ENCODE data around the gene HTR3C. TPM values are rescaled to one million over a fixed set of nuclear protein-coding genes. Genes with fewer than 3 reads are reported as not detected.
A peak's percentile ranks its signal among the peaks of the same experiment; 100 is the strongest.
"Not testable (repeated sequence)": the region's sequence is repeated elsewhere in the genome, so short reads cannot be mapped to it uniquely, and the experiment has no call there.

HTR3C gene
- polyA plus RNA-seq, 6 donors from 2014 or later, result not detected

DNA sequence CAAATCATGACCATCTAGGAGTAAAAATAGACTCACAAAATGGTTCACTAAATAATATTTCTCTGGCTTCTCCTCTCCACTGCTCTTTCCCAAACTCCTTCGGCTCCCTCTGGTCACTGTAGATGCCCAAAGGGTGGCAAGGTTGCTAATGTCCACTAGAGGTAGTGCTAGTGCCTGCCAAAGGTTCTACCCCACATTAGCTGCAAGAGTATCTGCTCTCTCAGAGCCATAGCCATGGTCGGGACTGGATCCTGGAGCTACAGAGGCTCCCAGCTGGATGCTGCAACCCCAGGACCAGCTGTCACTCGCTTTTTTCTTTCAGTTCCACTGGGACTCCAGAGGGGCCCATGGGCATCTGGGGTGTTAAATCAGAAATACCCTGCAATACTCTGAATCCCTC lies 12.8 kb upstream of the HTR3C start:
- Mint-ChIP-seq H3K36me3 (no peaks in the 10 kb centered on the region), H3K27ac (no peak overlapping the region), H3K4me3 (no peak overlapping the region), H3K4me1 (no peaks in the 10 kb centered on the region), H3K27me3 (peaks cover 0 to 9% (median 8%) of the 10 kb centered on the region in 3 donors), H3K9me3 (no peaks in the 10 kb centered on the region)
- ATAC-seq (ENCODE audit: low read depth in 2 of 2) (no peak), DNase-seq (no peak)

DNA sequence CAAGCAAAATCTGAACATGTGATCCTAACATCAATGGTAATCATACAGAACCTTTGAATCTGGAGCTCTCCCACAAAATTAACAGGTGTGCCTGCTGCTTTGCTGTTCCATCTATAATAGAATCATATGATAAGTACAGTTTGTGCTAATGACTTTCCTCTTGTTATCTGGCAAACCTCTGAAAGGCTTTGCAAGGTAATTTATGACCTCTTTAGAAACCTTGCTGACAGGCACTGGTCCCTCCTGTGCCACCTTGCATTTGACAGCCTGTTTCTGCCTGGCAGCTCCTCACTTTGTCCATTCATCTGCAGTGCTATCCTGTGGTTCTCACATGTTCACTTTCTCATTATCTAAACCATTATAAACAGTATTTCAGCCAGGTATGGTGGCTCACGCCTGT lies 10.2 kb upstream of the HTR3C start:
- Mint-ChIP-seq H3K27ac (peak overlapping the region in 1 of 6 donors; percentile 75), H3K4me1 (no peaks in the 10 kb centered on the region), H3K9me3 (no peaks in the 10 kb centered on the region), H3K36me3 (no peaks in the 10 kb centered on the region), H3K4me3 (no peak overlapping the region), H3K27me3 (peaks cover 0 to 8% (median 4%) of the 10 kb centered on the region in 3 donors)
- DNase-seq (no peak), ATAC-seq (ENCODE audit: low read depth in 2 of 2) (no peak)

DNA sequence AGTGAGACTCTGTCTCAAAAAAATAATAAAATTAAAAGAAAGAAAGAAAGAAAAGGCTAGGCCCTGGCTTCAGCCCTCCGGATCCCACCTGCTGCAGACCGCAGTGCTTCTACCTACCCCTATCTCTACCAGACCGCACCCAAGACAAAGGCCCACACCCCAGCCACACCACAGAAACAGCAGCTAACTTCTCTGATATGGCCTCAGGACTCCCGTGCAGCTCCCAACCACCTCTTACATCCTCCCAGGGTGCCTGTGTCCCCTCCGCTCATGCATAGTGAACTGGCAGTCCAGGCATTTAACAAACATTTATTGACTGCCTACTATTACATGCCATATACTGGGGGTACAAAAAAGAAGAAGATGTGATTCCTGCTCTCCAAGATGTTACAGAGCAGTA lies 6.9 kb upstream of the HTR3C start:
- no peaks in the 10 kb centered on the region for H3K9me3 Mint-ChIP-seq
- peaks cover 0 to 6% (median 5%) of the 10 kb centered on the region in 3 donors for H3K4me1 Mint-ChIP-seq
- no peak for DNase-seq
- peaks cover 4 to 20% (median 11%) of the 10 kb centered on the region in 3 donors for H3K27me3 Mint-ChIP-seq
- H3K27ac Mint-ChIP-seq, result no peak overlapping the region
- no peak overlapping the region for H3K4me3 Mint-ChIP-seq
- ATAC-seq (ENCODE audit: low read depth in 2 of 2), result no peak
- no peaks in the 10 kb centered on the region for H3K36me3 Mint-ChIP-seq

DNA sequence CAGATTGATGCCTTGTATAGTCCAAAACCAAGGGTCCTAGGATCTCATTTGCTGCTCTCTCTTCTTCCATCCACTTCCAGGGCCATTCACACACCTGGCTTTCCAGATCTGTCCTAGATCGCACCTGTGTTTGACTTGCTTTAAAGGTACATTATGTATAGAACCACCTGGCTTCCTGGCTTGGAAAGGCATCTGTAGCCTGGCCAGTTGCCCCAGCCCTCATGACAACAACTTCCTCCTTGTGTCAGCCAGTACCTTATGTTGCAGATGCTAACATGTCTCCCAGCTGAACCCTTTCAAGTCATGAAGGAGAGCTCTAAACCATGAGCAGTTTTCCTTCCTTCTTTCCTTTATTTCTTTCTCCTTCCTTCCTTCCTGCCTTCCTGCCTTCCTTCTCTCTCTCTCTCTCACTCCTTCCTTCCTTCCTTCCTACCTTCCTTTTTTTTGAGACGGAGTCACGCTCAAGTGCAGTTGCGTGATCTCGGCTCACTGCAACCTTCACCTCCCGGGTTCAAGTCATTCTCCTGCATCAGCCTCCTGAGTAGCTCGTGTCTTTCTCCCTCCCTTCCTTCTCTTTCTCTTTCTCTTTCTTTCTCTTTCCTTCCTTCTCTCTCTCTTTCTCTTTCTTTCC lies 2.5 kb upstream of the HTR3C start:
- DNase-seq, result no peak
- Mint-ChIP-seq H3K4me3 (no peak overlapping the region), H3K27ac (no peak overlapping the region)

DNA sequence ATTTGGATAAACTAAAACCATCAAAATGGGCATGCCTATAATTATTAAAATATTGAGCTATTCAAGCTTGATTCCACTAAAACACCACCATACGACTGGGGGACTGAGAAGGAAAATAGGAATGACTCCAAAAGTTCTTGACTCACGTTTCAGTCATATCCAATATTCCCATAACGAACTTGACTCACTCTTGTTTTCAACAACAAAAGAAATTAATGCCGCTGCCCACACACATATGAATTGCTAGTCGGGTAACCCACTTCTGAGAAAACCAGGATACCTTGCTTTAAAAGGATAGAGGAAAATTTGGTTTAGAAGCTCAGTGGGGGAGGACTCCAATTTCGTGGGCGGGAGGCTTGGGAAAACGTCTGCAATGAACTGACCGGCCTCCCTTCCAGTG lies 5.2 kb downstream of the HTR3C start:
- H3K4me3 Mint-ChIP-seq, result no peak overlapping the region

More for the DNA sequence above, 2.5 kb upstream of the HTR3C start:
- H3K4me1 Mint-ChIP-seq, result peaks cover 0 to 6% (median 5%) of the 10 kb centered on the region in 3 donors
- ATAC-seq (ENCODE audit: low read depth in 2 of 2), result no peak
- H3K36me3 Mint-ChIP-seq, result no peaks in the 10 kb centered on the region
- no peaks in the 10 kb centered on the region for H3K9me3 Mint-ChIP-seq
- H3K27me3 Mint-ChIP-seq, result peaks cover 27 to 37% (median 27%) of the 10 kb centered on the region in 3 donors

DNA sequence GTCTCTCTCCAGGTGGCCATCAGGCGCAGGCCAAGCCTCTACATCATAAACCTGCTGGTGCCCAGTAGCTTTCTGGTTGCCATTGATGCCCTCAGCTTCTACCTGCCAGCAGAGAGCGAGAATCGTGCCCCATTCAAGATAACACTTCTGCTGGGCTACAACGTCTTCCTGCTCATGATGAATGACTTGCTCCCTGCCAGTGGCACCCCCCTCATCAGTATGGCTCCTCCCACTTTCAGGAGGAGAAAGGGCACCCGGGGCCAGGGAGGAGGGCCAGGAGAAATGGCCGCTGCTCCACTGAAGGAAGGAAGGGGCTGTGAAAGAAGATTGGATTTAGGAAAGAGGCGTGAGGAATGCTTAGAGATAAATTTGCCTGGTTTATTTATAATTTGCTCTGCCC lies 6.6 kb downstream of the HTR3C start:
- Mint-ChIP-seq H3K4me3 (no peak overlapping the region), H3K4me1 (no peaks in the 10 kb centered on the region), H3K27ac (no peak overlapping the region), H3K36me3 (no peaks in the 10 kb centered on the region), H3K9me3 (peaks cover 0 to 4% (median 0%) of the 10 kb centered on the region in 7 donors), H3K27me3 (peaks cover 7 to 14% (median 8%) of the 10 kb centered on the region in 3 donors)
- DNase-seq (no peak), ATAC-seq (ENCODE audit: low read depth in 2 of 2) (no peak)

More for the DNA sequence above, 5.2 kb downstream of the HTR3C start:
- Mint-ChIP-seq H3K36me3 (no peaks in the 10 kb centered on the region), H3K27ac (no peak overlapping the region), H3K27me3 (peaks cover 13 to 18% (median 14%) of the 10 kb centered on the region in 3 donors), H3K9me3 (peaks cover 0 to 4% (median 0%) of the 10 kb centered on the region in 7 donors), H3K4me1 (no peaks in the 10 kb centered on the region)
- ATAC-seq (ENCODE audit: low read depth in 2 of 2) (no peak), DNase-seq (no peak)

DNA sequence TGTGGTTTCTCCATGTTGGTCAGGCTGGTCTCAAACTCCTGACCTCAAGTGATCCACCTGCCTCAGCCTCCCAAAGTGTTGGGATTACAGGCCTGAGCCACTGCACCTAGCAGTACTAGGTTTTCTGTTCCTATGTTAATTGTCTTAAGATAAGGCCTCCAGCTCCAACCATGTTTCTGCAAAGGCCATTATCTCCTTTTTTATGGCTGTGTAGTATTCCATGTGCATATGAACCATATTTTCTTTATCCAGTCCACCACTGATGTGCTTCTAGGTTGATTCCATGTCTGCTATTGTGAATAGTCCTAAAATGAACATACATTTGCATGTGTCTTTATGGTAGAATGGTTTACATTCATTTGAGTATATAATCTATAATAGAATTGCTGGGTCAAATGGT lies 9.8 kb downstream of the HTR3C start:
- Mint-ChIP-seq H3K9me3 (peaks cover 0 to 4% (median 0%) of the 10 kb centered on the region in 7 donors), H3K36me3 (no peaks in the 10 kb centered on the region), H3K4me1 (no peaks in the 10 kb centered on the region), H3K27ac (no peak overlapping the region), H3K27me3 (peaks cover 6 to 20% (median 12%) of the 10 kb centered on the region in 3 donors), H3K4me3 (no peak overlapping the region)
- DNase-seq (no peak), ATAC-seq (ENCODE audit: low read depth in 2 of 2) (no peak)

DNA sequence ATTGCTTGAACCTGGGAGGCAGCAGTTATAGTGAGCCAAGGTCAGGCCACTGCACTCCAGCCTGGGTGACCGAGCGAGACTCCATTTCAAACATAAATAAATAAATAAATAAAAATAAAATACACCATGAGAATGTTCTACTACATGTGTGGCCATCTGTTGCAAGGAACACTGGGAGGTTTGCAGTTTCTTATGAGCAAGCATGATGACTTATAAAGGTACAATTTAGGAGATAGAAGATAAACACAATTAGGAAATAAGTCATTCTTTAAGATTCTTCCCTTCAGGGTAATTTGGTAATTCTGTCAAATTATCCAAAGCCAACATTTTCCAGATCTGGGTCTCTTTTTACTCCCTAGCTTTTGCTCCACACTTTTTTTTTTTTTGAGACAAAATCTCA lies 13.4 kb downstream of the HTR3C start:
- Mint-ChIP-seq H3K36me3 (peaks cover 4 to 8% of the 10 kb centered on the region in 2 donors), H3K27me3 (peaks cover 12 to 35% (median 17%) of the 10 kb centered on the region in 3 donors), H3K27ac (no peak overlapping the region), H3K4me1 (no peaks in the 10 kb centered on the region), H3K4me3 (no peak overlapping the region), H3K9me3 (peaks cover 5 to 30% (median 13%) of the 10 kb centered on the region in 7 donors)
- no peak for DNase-seq
- ATAC-seq (ENCODE audit: low read depth in 2 of 2), result no peak

DNA sequence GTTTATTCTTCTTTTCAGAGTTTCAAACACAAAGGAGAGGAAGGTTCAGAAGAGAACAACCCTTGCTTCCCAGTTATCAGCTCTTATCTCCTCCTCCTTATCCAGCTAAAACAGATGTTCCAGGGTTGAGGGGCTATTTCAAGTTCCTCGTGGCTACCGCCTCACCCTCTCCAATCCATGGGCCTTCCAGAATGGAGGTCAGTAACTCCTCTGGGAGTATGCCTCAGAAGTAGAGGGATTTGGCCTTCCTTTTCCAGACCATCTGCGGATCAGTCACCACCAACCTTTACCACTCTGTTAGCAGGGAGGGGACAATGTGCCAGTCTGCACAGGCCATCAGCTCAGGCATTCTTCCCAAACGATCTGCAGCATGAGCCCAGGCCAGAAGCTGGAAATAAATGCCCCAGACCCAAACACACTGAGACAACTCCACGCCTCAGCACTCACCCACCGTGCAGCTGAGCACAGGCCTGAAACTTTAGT lies 14.8 kb downstream of the HTR3C start:
- H3K4me1 Mint-ChIP-seq, result no peaks in the 10 kb centered on the region
- ATAC-seq (ENCODE audit: low read depth in 2 of 2) (no peak), DNase-seq (no peak)
- H3K36me3 Mint-ChIP-seq, result peaks cover 4 to 8% of the 10 kb centered on the region in 2 donors
- H3K4me3 Mint-ChIP-seq, result no peak overlapping the region
- H3K9me3 Mint-ChIP-seq, result peaks cover 5 to 40% (median 13%) of the 10 kb centered on the region in 7 donors
- peaks cover 12 to 36% (median 17%) of the 10 kb centered on the region in 3 donors for H3K27me3 Mint-ChIP-seq
- no peak overlapping the region for H3K27ac Mint-ChIP-seq

DNA sequence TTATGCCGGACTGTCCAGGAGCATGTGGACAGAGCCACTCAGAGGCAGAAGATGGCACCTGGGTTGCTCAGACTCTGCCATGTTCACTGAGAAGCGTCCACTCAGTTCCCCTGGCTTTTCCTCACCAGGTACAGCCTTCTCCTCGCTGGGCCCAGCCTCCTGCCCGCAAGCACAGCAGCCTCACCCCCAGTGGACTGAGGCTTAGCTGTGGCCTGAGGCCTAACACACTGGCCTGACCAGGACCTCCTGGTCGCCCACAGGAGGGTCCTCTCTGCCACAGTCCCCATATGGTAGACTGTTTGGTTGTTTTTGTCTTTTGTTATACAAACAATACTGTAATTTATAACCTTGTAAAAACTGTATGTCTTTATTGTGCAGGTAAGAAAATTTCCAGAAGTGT lies 15.5 kb downstream of the HTR3C start:
- Mint-ChIP-seq H3K27me3 (peaks cover 13 to 40% (median 16%) of the 10 kb centered on the region in 3 donors), H3K9me3 (peaks cover 5 to 36% (median 13%) of the 10 kb centered on the region in 7 donors), H3K27ac (no peak overlapping the region), H3K36me3 (peaks cover 4 to 8% of the 10 kb centered on the region in 2 donors), H3K4me1 (no peaks in the 10 kb centered on the region), H3K4me3 (no peak overlapping the region)
- ATAC-seq (ENCODE audit: low read depth in 2 of 2), result no peak
- no peak for DNase-seq

DNA sequence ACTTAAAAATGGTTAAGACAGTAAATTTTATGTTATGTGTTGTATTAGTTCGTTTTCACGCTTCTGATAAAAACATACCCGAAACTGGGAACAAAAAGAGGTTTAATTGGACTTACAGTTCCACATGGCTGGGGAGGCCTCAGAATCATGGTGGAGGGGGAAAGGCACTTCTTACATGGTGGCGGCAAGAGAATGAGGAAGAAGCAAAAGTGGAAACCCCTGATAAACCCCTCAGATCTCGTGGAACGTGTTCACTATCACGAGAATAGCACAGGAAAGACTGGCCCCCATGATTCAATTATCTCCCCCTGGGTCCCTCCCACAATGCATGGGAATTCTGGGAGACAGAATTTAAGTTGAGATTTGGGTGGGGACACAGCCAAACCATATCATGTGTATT lies 18.3 kb downstream of the HTR3C start:
- ATAC-seq (ENCODE audit: low read depth in 2 of 2); DNase-seq; H3K4me1 Mint-ChIP-seq; H3K36me3 Mint-ChIP-seq; H3K27ac Mint-ChIP-seq; H3K4me3 Mint-ChIP-seq: not testable (repeated sequence)
- peaks cover 5 to 36% (median 13%) of the 10 kb centered on the region in 7 donors for H3K9me3 Mint-ChIP-seq
- H3K27me3 Mint-ChIP-seq, result peaks cover 12 to 35% (median 16%) of the 10 kb centered on the region in 3 donors

DNA sequence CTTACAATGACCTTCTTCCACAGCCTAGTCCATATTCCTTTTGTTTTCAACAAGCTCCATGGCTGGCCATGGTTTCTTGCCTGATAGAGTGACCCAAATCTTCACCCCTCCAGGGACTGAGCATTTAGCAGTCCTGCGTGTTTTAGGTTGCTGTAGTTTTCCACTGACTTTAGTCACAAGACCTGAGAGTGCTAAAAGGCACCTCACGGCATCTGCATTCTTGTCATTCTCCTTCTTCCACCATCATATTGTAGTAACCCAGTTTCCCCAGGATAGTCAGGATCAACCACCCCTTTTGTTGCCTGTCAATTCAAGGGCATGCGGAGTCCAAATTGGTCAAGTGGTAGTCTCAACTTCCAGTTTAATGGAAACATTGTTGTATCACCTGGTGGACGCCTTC lies 20.8 kb downstream of the HTR3C start:
- no peak for DNase-seq
- Mint-ChIP-seq H3K9me3 (peaks cover 6 to 34% (median 13%) of the 10 kb centered on the region in 7 donors), H3K4me3 (no peak overlapping the region), H3K27ac (no peak overlapping the region), H3K4me1 (no peaks in the 10 kb centered on the region), H3K27me3 (peaks cover 14 to 37% (median 21%) of the 10 kb centered on the region in 3 donors), H3K36me3 (peaks cover 4 to 8% of the 10 kb centered on the region in 2 donors)
- ATAC-seq (ENCODE audit: low read depth in 2 of 2), result no peak

DNA sequence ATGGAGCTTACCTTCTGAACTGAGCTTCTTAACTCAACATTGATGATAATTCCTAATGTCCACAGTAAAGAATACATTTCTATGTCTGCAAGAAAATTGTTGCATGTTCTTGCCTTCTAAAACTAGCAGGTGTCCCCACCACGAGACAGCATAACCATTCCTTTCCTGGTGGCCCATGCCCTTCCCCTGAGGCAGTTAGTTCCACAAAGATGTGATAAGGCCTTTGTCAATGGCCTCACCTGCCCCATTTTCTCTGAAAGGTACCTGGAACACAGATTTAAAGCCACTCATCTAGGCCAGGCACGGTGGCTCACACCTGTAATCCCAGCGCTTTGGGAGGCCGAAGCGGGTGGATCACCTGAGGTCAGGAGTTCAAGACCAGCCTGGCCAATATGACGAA lies 23.1 kb downstream of the HTR3C start:
- peaks cover 3% of the 10 kb centered on the region in 2 donors for H3K36me3 Mint-ChIP-seq
- H3K27me3 Mint-ChIP-seq, result peaks cover 7 to 28% (median 21%) of the 10 kb centered on the region in 3 donors
- H3K4me3 Mint-ChIP-seq, result no peak overlapping the region
- ATAC-seq (ENCODE audit: low read depth in 2 of 2), result no peak
- H3K27ac Mint-ChIP-seq, result no peak overlapping the region
- H3K4me1 Mint-ChIP-seq, result no peaks in the 10 kb centered on the region
- peaks cover 4 to 13% (median 5%) of the 10 kb centered on the region in 7 donors for H3K9me3 Mint-ChIP-seq
- no peak for DNase-seq

DNA sequence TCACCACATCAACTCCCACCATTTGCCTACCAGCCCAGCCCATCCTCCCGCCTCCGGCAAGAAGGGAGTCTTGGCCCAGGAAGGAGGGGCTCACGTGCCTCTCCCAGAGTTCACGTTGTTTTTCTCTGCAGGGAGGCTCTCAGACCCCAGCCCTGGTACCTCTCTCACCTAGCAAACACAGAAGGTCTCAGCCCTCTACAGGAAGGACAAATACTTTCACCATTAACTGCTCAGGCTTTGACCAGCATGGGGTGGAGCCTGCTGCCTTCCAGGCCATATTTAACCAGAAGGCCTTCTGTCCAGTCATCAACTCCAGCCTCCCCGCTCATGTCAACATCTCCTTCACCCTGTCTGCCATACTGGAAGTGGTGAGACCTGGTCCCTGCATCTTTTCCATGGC lies 25.0 kb downstream of the HTR3C start:
- Mint-ChIP-seq H3K4me1 (no peaks in the 10 kb centered on the region), H3K36me3 (no peaks in the 10 kb centered on the region), H3K27me3 (peaks cover 5 to 30% (median 21%) of the 10 kb centered on the region in 3 donors), H3K4me3 (peak overlapping the region in 1 of 8 donors; percentile 38), H3K9me3 (peaks cover 0 to 4% (median 0%) of the 10 kb centered on the region in 7 donors), H3K27ac (no peak overlapping the region)
- ATAC-seq (ENCODE audit: low read depth in 2 of 2), result no peak
- DNase-seq, result no peak

All from naive B cell (primary cell).